ENCODE measurements around the gene NAV3.

Gene NAV3

GRCh38 chr12:78009031-78009430 lies 178.3 kb downstream of the NAV3 start:
- H3K36me3 ChIP-seq (ENCODE audit: control insufficient read depth in 1 of 2, insufficient read depth in 2 of 2, low read length in 2 of 2): no peaks in the 10 kb centered on the region
- H3K4me1 ChIP-seq (ENCODE audit: control insufficient read depth in 1 of 2, insufficient read depth in 2 of 2, low read length in 2 of 2): no peaks in the 10 kb centered on the region
- H3K9me3 ChIP-seq (ENCODE audit: control insufficient read depth in 1 of 2, low read length in 2 of 2): no peaks in the 10 kb centered on the region
- H3K4me3 ChIP-seq (ENCODE audit: low read depth in 1 of 2, low read length in 2 of 2): no peak overlapping the region
- H3K27ac ChIP-seq (ENCODE audit: low read length): no peak overlapping the region
- no peaks in the 10 kb centered on the region for H3K27me3 ChIP-seq (ENCODE audit: low read depth, low read length)

GRCh38 chr12:78018171-78018910 lies 187.6 kb downstream of the NAV3 start:
- no peaks in the 10 kb centered on the region for H3K27me3 ChIP-seq (ENCODE audit: low read depth, low read length)
- no peaks in the 10 kb centered on the region for H3K36me3 ChIP-seq (ENCODE audit: control insufficient read depth in 1 of 2, insufficient read depth in 2 of 2, low read length in 2 of 2)
- no peak overlapping the region for H3K27ac ChIP-seq (ENCODE audit: low read length)
- no peaks in the 10 kb centered on the region for H3K9me3 ChIP-seq (ENCODE audit: control insufficient read depth in 1 of 2, low read length in 2 of 2)
- H3K4me3 ChIP-seq (ENCODE audit: low read depth in 1 of 2, low read length in 2 of 2): no peak overlapping the region
- no peaks in the 10 kb centered on the region for H3K4me1 ChIP-seq (ENCODE audit: control insufficient read depth in 1 of 2, insufficient read depth in 2 of 2, low read length in 2 of 2)

- Histone ChIP-seq H3K4me3 (ENCODE audit: low read depth in 1 of 2, low read length in 2 of 2) (no peak overlapping the region), H3K4me1 (ENCODE audit: control insufficient read depth in 1 of 2, insufficient read depth in 2 of 2, low read length in 2 of 2) (no peaks in the 10 kb centered on the region), H3K27ac (ENCODE audit: low read length) (no peak overlapping the region), H3K9me3 (ENCODE audit: control insufficient read depth in 1 of 2, low read length in 2 of 2) (no peaks in the 10 kb centered on the region), H3K36me3 (ENCODE audit: control insufficient read depth in 1 of 2, insufficient read depth in 2 of 2, low read length in 2 of 2) (no peaks in the 10 kb centered on the region), H3K27me3 (ENCODE audit: low read depth, low read length) (no peaks in the 10 kb centered on the region)
These were observed 188.2 kb downstream of the NAV3 start for GRCh38 chr12:78018939-78019338.

GRCh38 chr12:78028426-78028825 lies 197.7 kb downstream of the NAV3 start:
- no peaks in the 10 kb centered on the region for H3K27me3 ChIP-seq (ENCODE audit: low read depth, low read length)
- no peaks in the 10 kb centered on the region for H3K4me1 ChIP-seq (ENCODE audit: control insufficient read depth in 1 of 2, insufficient read depth in 2 of 2, low read length in 2 of 2)
- no peak overlapping the region for H3K27ac ChIP-seq (ENCODE audit: low read length)
- no peak overlapping the region for H3K4me3 ChIP-seq (ENCODE audit: low read depth in 1 of 2, low read length in 2 of 2)
- no peaks in the 10 kb centered on the region for H3K36me3 ChIP-seq (ENCODE audit: control insufficient read depth in 1 of 2, insufficient read depth in 2 of 2, low read length in 2 of 2)
- H3K9me3 ChIP-seq (ENCODE audit: control insufficient read depth in 1 of 2, low read length in 2 of 2): no peaks in the 10 kb centered on the region

- Histone ChIP-seq H3K27ac (ENCODE audit: low read length) (no peak overlapping the region), H3K4me3 (ENCODE audit: low read depth in 1 of 2, low read length in 2 of 2) (no peak overlapping the region), H3K4me1 (ENCODE audit: control insufficient read depth in 1 of 2, insufficient read depth in 2 of 2, low read length in 2 of 2) (peaks cover 0 to 5% of the 10 kb centered on the region in 2 donors), H3K36me3 (ENCODE audit: control insufficient read depth in 1 of 2, insufficient read depth in 2 of 2, low read length in 2 of 2) (no peaks in the 10 kb centered on the region), H3K27me3 (ENCODE audit: low read depth, low read length) (no peaks in the 10 kb centered on the region), H3K9me3 (ENCODE audit: control insufficient read depth in 1 of 2, low read length in 2 of 2) (no peaks in the 10 kb centered on the region)
These were observed 203.3 kb downstream of the NAV3 start for GRCh38 chr12:78034025-78034424.

GRCh38 chr12:78035901-78036606 lies 205.4 kb downstream of the NAV3 start:
- Histone ChIP-seq H3K9me3 (ENCODE audit: control insufficient read depth in 1 of 2, low read length in 2 of 2) (no peaks in the 10 kb centered on the region), H3K27ac (ENCODE audit: low read length) (no peak overlapping the region), H3K4me1 (ENCODE audit: control insufficient read depth in 1 of 2, insufficient read depth in 2 of 2, low read length in 2 of 2) (peaks cover 0 to 5% of the 10 kb centered on the region in 2 donors), H3K4me3 (ENCODE audit: low read depth in 1 of 2, low read length in 2 of 2) (peak overlapping the region in 1 of 2 donors; percentile 11), H3K36me3 (ENCODE audit: control insufficient read depth in 1 of 2, insufficient read depth in 2 of 2, low read length in 2 of 2) (no peaks in the 10 kb centered on the region), H3K27me3 (ENCODE audit: low read depth, low read length) (no peaks in the 10 kb centered on the region)

- H3K36me3 ChIP-seq (ENCODE audit: control insufficient read depth in 1 of 2, insufficient read depth in 2 of 2, low read length in 2 of 2): no peaks in the 10 kb centered on the region
- no peaks in the 10 kb centered on the region for H3K27me3 ChIP-seq (ENCODE audit: low read depth, low read length)
- no peaks in the 10 kb centered on the region for H3K9me3 ChIP-seq (ENCODE audit: control insufficient read depth in 1 of 2, low read length in 2 of 2)
- H3K4me1 ChIP-seq (ENCODE audit: control insufficient read depth in 1 of 2, insufficient read depth in 2 of 2, low read length in 2 of 2): peaks cover 0 to 5% of the 10 kb centered on the region in 2 donors
- H3K27ac ChIP-seq (ENCODE audit: low read length): no peak overlapping the region
- H3K4me3 ChIP-seq (ENCODE audit: low read depth in 1 of 2, low read length in 2 of 2): no peak overlapping the region
These were observed 206.2 kb downstream of the NAV3 start for GRCh38 chr12:78036874-78037273.

- Histone ChIP-seq H3K36me3 (ENCODE audit: control insufficient read depth in 1 of 2, insufficient read depth in 2 of 2, low read length in 2 of 2) (no peaks in the 10 kb centered on the region), H3K9me3 (ENCODE audit: control insufficient read depth in 1 of 2, low read length in 2 of 2) (no peaks in the 10 kb centered on the region), H3K4me1 (ENCODE audit: control insufficient read depth in 1 of 2, insufficient read depth in 2 of 2, low read length in 2 of 2) (peaks cover 0 to 5% of the 10 kb centered on the region in 2 donors), H3K27ac (ENCODE audit: low read length) (no peak overlapping the region), H3K4me3 (ENCODE audit: low read depth in 1 of 2, low read length in 2 of 2) (no peak overlapping the region), H3K27me3 (ENCODE audit: low read depth, low read length) (no peaks in the 10 kb centered on the region)
These were observed 207.0 kb downstream of the NAV3 start for GRCh38 chr12:78037707-78038106.

- Histone ChIP-seq H3K27me3 (ENCODE audit: low read depth, low read length) (no peaks in the 10 kb centered on the region), H3K4me1 (ENCODE audit: control insufficient read depth in 1 of 2, insufficient read depth in 2 of 2, low read length in 2 of 2) (peaks cover 0 to 5% of the 10 kb centered on the region in 2 donors), H3K27ac (ENCODE audit: low read length) (no peak overlapping the region), H3K36me3 (ENCODE audit: control insufficient read depth in 1 of 2, insufficient read depth in 2 of 2, low read length in 2 of 2) (no peaks in the 10 kb centered on the region), H3K9me3 (ENCODE audit: control insufficient read depth in 1 of 2, low read length in 2 of 2) (no peaks in the 10 kb centered on the region), H3K4me3 (ENCODE audit: low read depth in 1 of 2, low read length in 2 of 2) (no peak overlapping the region)
These were observed 207.8 kb downstream of the NAV3 start for GRCh38 chr12:78038541-78038940.

- no peaks in the 10 kb centered on the region for H3K36me3 ChIP-seq (ENCODE audit: control insufficient read depth in 1 of 2, insufficient read depth in 2 of 2, low read length in 2 of 2)
- no peaks in the 10 kb centered on the region for H3K9me3 ChIP-seq (ENCODE audit: control insufficient read depth in 1 of 2, low read length in 2 of 2)
- no peaks in the 10 kb centered on the region for H3K27me3 ChIP-seq (ENCODE audit: low read depth, low read length)
- no peak overlapping the region for H3K4me3 ChIP-seq (ENCODE audit: low read depth in 1 of 2, low read length in 2 of 2)
- H3K4me1 ChIP-seq (ENCODE audit: control insufficient read depth in 1 of 2, insufficient read depth in 2 of 2, low read length in 2 of 2): peaks cover 0 to 5% of the 10 kb centered on the region in 2 donors
- H3K27ac ChIP-seq (ENCODE audit: low read length): no peak overlapping the region
These were observed 208.3 kb downstream of the NAV3 start for GRCh38 chr12:78038986-78039385.

- Histone ChIP-seq H3K36me3 (ENCODE audit: control insufficient read depth in 1 of 2, insufficient read depth in 2 of 2, low read length in 2 of 2) (no peaks in the 10 kb centered on the region), H3K4me1 (ENCODE audit: control insufficient read depth in 1 of 2, insufficient read depth in 2 of 2, low read length in 2 of 2) (peaks cover 0 to 5% of the 10 kb centered on the region in 2 donors), H3K27ac (ENCODE audit: low read length) (no peak overlapping the region), H3K27me3 (ENCODE audit: low read depth, low read length) (no peaks in the 10 kb centered on the region), H3K9me3 (ENCODE audit: control insufficient read depth in 1 of 2, low read length in 2 of 2) (no peaks in the 10 kb centered on the region), H3K4me3 (ENCODE audit: low read depth in 1 of 2, low read length in 2 of 2) (no peak overlapping the region)
These were observed 209.4 kb downstream of the NAV3 start for GRCh38 chr12:78040111-78040510.

All from muscle layer of duodenum (tissue), 2 donors.